ENCODE measurements around the gene FANK1.
"Not testable (repeated sequence)": the region's sequence is repeated elsewhere in the genome, so short reads cannot be mapped to it uniquely, and the experiment has no call there.

- not testable (repeated sequence) for TF ChIP-seq CTCF, POLR2A (IDR thresholded peaks at IDR 0.05)
Measured at GRCh38 chr10:125921643-125922306, 25.4 kb downstream of the FANK1 start.

All from heart left ventricle (tissue), 13 donors.